H9 (cell line): ENCODE results near the gene TFF2. TPM values are rescaled to one million over a fixed set of nuclear protein-coding genes. Genes with fewer than 3 reads are reported as not detected.

ENCODE experiments used
- DNase-seq: peaks from one replicate; pipeline ENCODE4 v3.0.0-alpha.2; 2017
- H2AFZ ChIP-seq: one replicate; pipeline ENCODE4 v1.6.1; 2013; ENCODE audit warnings: mild to moderate bottlenecking, low read length, control low read depth, moderate library complexity
- H2AK5ac ChIP-seq: 2 replicates; pipeline ENCODE4 v1.6.1; 2013; ENCODE audit warnings: low read length, control low read depth, mixed read lengths; ENCODE audit not compliant: insufficient read length
- H2BK120ac ChIP-seq: one replicate; pipeline ENCODE4 v1.6.1; 2013; ENCODE audit warnings: low read depth, mild to moderate bottlenecking, low read length, control low read depth, inconsistent platforms; ENCODE audit not compliant: poor library complexity, severe bottlenecking
- H2BK12ac ChIP-seq: 2 replicates; pipeline ENCODE4 v1.6.1; 2013; ENCODE audit warnings: low read length, control low read depth, mixed read lengths, low read depth; ENCODE audit not compliant: insufficient read length
- H2BK15ac ChIP-seq: 2 replicates; pipeline ENCODE4 v1.6.1; 2013; ENCODE audit warnings: low read depth, low read length, control low read depth
- H2BK20ac ChIP-seq: one replicate; pipeline ENCODE4 v1.6.1; 2013; ENCODE audit warnings: low read depth, mild to moderate bottlenecking, low read length, control low read depth, inconsistent platforms; ENCODE audit not compliant: poor library complexity, severe bottlenecking
- H2BK5ac ChIP-seq: 2 replicates; pipeline ENCODE4 v1.6.1; 2013; ENCODE audit warnings: low read length, control low read depth, mixed read lengths; ENCODE audit not compliant: insufficient read length
- H3K14ac ChIP-seq: 2 replicates; pipeline ENCODE4 v1.6.1; 2013; ENCODE audit warnings: low read length, control low read depth; ENCODE audit not compliant: insufficient read depth
- H3K18ac ChIP-seq: 2 replicates; pipeline ENCODE4 v1.6.1; 2013; ENCODE audit warnings: low read depth, mild to moderate bottlenecking, mixed read lengths, low read length, control low read depth; ENCODE audit not compliant: insufficient read length
- H3K23ac ChIP-seq: 2 replicates; pipeline ENCODE4 v1.6.1; 2013; ENCODE audit warnings: low read length, control low read depth, mixed read lengths, low read depth; ENCODE audit not compliant: insufficient read length
- H3K23me2 ChIP-seq: 2 replicates; pipeline ENCODE4 v1.6.1; 2013; ENCODE audit warnings: low read depth, mild to moderate bottlenecking, mixed read lengths, low read length, control low read depth; ENCODE audit not compliant: insufficient read length, poor library complexity, severe bottlenecking
- H3K27ac ChIP-seq: 2 replicates; pipeline ENCODE4 v1.5.1; 2013; ENCODE audit warnings: low read length, control low read depth, mixed read lengths, low read depth; ENCODE audit not compliant: insufficient read length
- H3K27me3 ChIP-seq: 2 replicates; pipeline ENCODE4 v1.6.1; 2013; ENCODE audit warnings: low read length, control low read depth, inconsistent platforms; ENCODE audit not compliant: insufficient read depth
- H3K4ac ChIP-seq: 2 replicates; pipeline ENCODE4 v1.6.1; 2013; ENCODE audit warnings: low read depth, mild to moderate bottlenecking, control low read depth, inconsistent platforms, low read length, moderate library complexity
- H3K4me1 ChIP-seq: 2 replicates; pipeline ENCODE4 v1.6.1; 2013; ENCODE audit warnings: low read length, control low read depth, inconsistent platforms; ENCODE audit not compliant: insufficient read depth
- H3K4me2 ChIP-seq: 2 replicates; pipeline ENCODE4 v1.6.1; 2013; ENCODE audit warnings: low read length, control low read depth, mixed read lengths; ENCODE audit not compliant: insufficient read length, insufficient read depth
- H3K56ac ChIP-seq: 2 replicates; pipeline ENCODE4 v1.6.1; 2013; ENCODE audit warnings: low read depth, mild to moderate bottlenecking, mixed read lengths, low read length, control low read depth; ENCODE audit not compliant: insufficient read length
- H3K79me1 ChIP-seq: 2 replicates; pipeline ENCODE4 v1.6.1; 2013; ENCODE audit warnings: low read depth, mild to moderate bottlenecking, moderate library complexity, low read length, control low read depth, inconsistent platforms; ENCODE audit not compliant: insufficient read depth, poor library complexity, severe bottlenecking
- H3K79me2 ChIP-seq: 2 replicates; pipeline ENCODE4 v1.6.1; 2013; ENCODE audit warnings: low read length, control low read depth, inconsistent platforms; ENCODE audit not compliant: insufficient read depth
- H3K9ac ChIP-seq: 2 replicates; pipeline ENCODE4 v1.6.1; 2013; ENCODE audit warnings: low read length, control low read depth, mixed read lengths; ENCODE audit not compliant: insufficient read length; ENCODE audit errors: extremely low read depth
- H3K9me3 ChIP-seq: one replicate; pipeline ENCODE4 v1.6.1; 2013; ENCODE audit warnings: low read depth, low read length, inconsistent platforms; ENCODE audit not compliant: control insufficient read depth
- H3T11ph ChIP-seq: one replicate; pipeline ENCODE4 v1.6.1; 2013; ENCODE audit warnings: mild to moderate bottlenecking, low read length, control low read depth, inconsistent platforms
- H4K20me1 ChIP-seq: one replicate; pipeline ENCODE4 v1.6.1; 2013; ENCODE audit not compliant: control insufficient read depth, insufficient read length, insufficient read depth
- H4K5ac ChIP-seq: 2 replicates; pipeline ENCODE4 v1.6.1; 2013; ENCODE audit warnings: low read depth, mild to moderate bottlenecking, mixed read lengths, low read length, control low read depth; ENCODE audit not compliant: insufficient read length
- H4K8ac ChIP-seq: replicated peaks from 2 replicates; pipeline ENCODE4 v1.6.1; 2013; ENCODE audit warnings: low read length, control low read depth, mixed read lengths, low read depth; ENCODE audit not compliant: insufficient read length
- H4K91ac ChIP-seq: 2 replicates; pipeline ENCODE4 v1.6.1; 2013; ENCODE audit warnings: low read depth, mild to moderate bottlenecking, moderate library complexity, mixed read lengths, low read length, control low read depth; ENCODE audit not compliant: insufficient read length
- H3K27ac Mint-ChIP-seq, 3 experiments: 2 replicates in 2 of 3; 3 replicates in 1 of 3; pipeline ENCODE4 v1.8.0; 2020 to 2021; ENCODE audit warnings: mixed read lengths in 3 of 3, mild to moderate bottlenecking in 1 of 3, moderate library complexity in 1 of 3
- H3K27me3 Mint-ChIP-seq: 2 replicates; pipeline ENCODE4 v1.8.0; 2021; ENCODE audit warnings: low read depth, mild to moderate bottlenecking, moderate library complexity, mixed read lengths
- H3K36me3 Mint-ChIP-seq, 3 experiments: 2 replicates in 2 of 3; 3 replicates in 1 of 3; pipeline ENCODE4 v1.8.0; 2020 to 2021; ENCODE audit warnings: low read depth in 3 of 3, mixed read lengths in 3 of 3; ENCODE audit not compliant: insufficient read depth in 1 of 3
- H3K4me1 Mint-ChIP-seq, 2 experiments: 2 replicates each; pipeline ENCODE4 v1.8.0; 2020; ENCODE audit warnings: mixed read lengths in 2 of 2
- H3K4me3 Mint-ChIP-seq, 2 experiments: 2 replicates in 1 of 2; 3 replicates in 1 of 2; pipeline ENCODE4 v1.8.0; 2020 to 2021; ENCODE audit warnings: mild to moderate bottlenecking in 2 of 2, mixed read lengths in 2 of 2, moderate library complexity in 1 of 2
- H3K9me3 Mint-ChIP-seq, 2 experiments: 2 replicates in 1 of 2; 3 replicates in 1 of 2; pipeline ENCODE4 v1.8.0; 2020; ENCODE audit warnings: mild to moderate bottlenecking in 2 of 2, mixed read lengths in 2 of 2, moderate library complexity in 1 of 2
- CTCF ChIP-seq: fragments of 200-600 bp; sonication (generic); conservative IDR thresholded peaks from 3 replicates; pipeline ENCODE4 v1.8.0; 2021; ENCODE audit warnings: antibody characterized with exemption, mild to moderate bottlenecking
- WGBS: extraction: QIAGEN DNeasy Blood & Tissue Kit; methylation state at CpG from one replicate; pipeline ENCODE4 v1.1.7; 2013; ENCODE audit warnings: missing lambda C conversion rate, low lambda C conversion rate, mixed read lengths; ENCODE audit not compliant: insufficient read length; ENCODE audit errors: extremely low coverage; 5-methylcytosine and 5-hydroxymethylcytosine counted together
- total RNA-seq: library from RNA; stranded (reverse); gene quantifications from 2 replicates; pipeline ENCODE4 v1.2.1, GENCODE V29; 2021

The TFF2 gene
- total RNA-seq, 1 experiment from 2014 or later, result not detected

- Mint-ChIP-seq H3K9me3 (peaks cover 6 to 20% of the 10 kb centered on the region in 2 experiments), H3K36me3 (peaks cover 0 to 11% (median 0%) of the 10 kb centered on the region in 3 experiments; a peak in 3 of 7 replicates), H3K4me1 (peaks cover 38 to 40% of the 10 kb centered on the region in 2 experiments), H3K27me3 (peaks cover 18% of the 10 kb centered on the region), H3K4me3 (no peak overlapping the region), H3K27ac (no peak overlapping the region)
- H3K9ac ChIP-seq, result no peak overlapping the region
- no peak overlapping the region for H2BK120ac ChIP-seq
- no CpG with 5 or more reads among the region's 11 CpGs for WGBS
- no peak for DNase-seq
- no peak overlapping the region for H3T11ph ChIP-seq
- peaks cover 6% of the 10 kb centered on the region; the same call in 1 of the 2 replicates for H3K4me1 ChIP-seq
- H2BK20ac ChIP-seq, result no peak overlapping the region
- no peaks in the 10 kb centered on the region for H3K79me1 ChIP-seq
- H4K8ac ChIP-seq, result no peak overlapping the region
- H3K27ac ChIP-seq, result no peak overlapping the region
- no peak overlapping the region for H3K4me2 ChIP-seq
- H3K27me3 ChIP-seq, result no peaks in the 10 kb centered on the region
- no peak overlapping the region for H4K5ac ChIP-seq
- no peak overlapping the region for H2AFZ ChIP-seq
- H2BK15ac ChIP-seq, result no peak overlapping the region
- no peaks in the 10 kb centered on the region for H3K23me2 ChIP-seq
- no peak overlapping the region for H3K18ac ChIP-seq
- no peak for TF ChIP-seq CTCF
- no peak overlapping the region for H2BK12ac ChIP-seq
- no peak overlapping the region for H4K91ac ChIP-seq
- H3K23ac ChIP-seq, result no peak overlapping the region
- H3K14ac ChIP-seq, result no peak overlapping the region; the same call in 1 of the 2 replicates
- H4K20me1 ChIP-seq, result peaks cover 2% of the 10 kb centered on the region
- no peak overlapping the region for H3K4ac ChIP-seq
- H3K79me2 ChIP-seq, result no peaks in the 10 kb centered on the region
- H3K56ac ChIP-seq, result no peak overlapping the region
- H3K9me3 ChIP-seq, result no peaks in the 10 kb centered on the region
- no peak overlapping the region for H2BK5ac ChIP-seq
- no peak overlapping the region for H2AK5ac ChIP-seq
Measured at GRCh38 chr21:42386034-42386591, 35.3 kb upstream of the TFF2 start.
